ENCODE measurements around the gene IRX5.

IRX5 gene

DNA sequence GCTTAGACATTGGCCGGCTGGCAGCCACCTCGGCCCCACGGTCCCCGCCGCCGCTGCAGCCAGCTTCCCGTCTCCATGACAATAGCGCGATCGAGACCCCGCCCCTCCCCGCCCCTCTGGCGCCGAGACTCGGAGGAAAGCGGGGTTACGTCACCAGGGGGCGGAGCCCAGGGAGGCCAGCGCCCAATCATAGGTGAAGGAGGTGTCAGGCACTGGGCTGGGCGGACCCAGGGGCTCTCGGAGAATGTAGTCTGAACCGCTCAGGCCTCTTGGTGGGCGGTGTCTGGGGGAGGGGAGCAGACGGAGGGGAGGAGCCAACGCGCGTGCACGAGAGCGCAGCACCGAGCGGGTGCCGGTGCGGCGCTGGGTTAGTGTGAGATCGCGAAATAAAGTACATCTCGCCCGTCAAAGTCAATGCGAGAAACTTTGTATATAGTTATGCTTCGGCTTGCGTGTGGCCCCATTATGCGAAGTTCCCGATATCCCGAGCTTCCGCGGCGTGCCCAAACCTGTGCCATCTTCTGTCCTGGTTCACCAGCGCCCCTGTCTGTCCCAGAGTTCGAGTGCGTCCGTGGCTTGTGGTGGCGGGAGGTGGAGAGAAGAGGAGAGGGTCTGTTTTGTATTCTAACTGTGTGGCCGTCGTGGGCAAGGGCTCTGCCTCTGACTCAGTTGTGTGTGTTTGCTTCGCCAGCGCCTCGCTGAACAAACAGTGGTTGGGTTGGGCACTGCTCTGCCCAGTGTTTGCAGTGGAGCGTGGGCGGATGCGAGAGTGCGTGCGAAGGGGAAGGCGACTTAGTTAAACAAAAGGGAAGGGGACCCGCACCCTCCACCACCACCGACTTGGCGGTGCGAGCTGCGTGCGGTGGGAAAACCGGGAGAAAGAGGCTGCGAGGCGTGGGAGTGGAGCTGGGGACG lies 1.3 kb upstream of the IRX5 start:
- H3K27me3 ChIP-seq (ENCODE audit: control insufficient read depth in 3 of 3, insufficient read depth in 3 of 3, low read depth in 1 of 3, low read length in 3 of 3): peaks cover 0 to 26% (median 17%) of the 10 kb centered on the region in 3 experiments

DNA sequence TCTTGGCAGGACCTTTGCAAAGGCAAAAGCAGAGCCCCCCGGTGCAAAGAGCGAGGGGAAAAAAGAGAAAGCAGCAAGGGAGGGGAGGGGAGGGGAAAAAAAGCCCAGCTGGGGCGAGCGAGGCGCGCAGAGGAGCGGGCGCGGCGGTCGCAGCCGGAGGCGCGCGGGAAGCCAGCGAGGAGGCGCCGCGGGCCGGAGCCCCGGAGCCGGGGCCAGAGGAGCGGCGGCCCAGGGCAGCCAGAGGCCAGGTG lies 129 bp downstream of the IRX5 start:
- Histone ChIP-seq H3K9ac (ENCODE audit: low read depth, low read length, poor library complexity) (peak overlapping the region; percentile 63), H3K79me1 (ENCODE audit: low read depth, low read length) (peaks cover 2% of the 10 kb centered on the region), H2BK15ac (ENCODE audit: low read length) (no peak overlapping the region), H4K91ac (ENCODE audit: low read depth, low read length, poor library complexity) (no peak overlapping the region), H4K8ac (ENCODE audit: low read depth, low read length) (no peak overlapping the region), H3K4me2 (ENCODE audit: insufficient read depth, low read length, poor library complexity, severe bottlenecking) (peak overlapping the region; percentile 100), H3K23ac (ENCODE audit: low read depth, low read length, poor library complexity) (no peak overlapping the region), H3K4ac (ENCODE audit: low read length) (no peak overlapping the region), H2BK5ac (ENCODE audit: low read length) (no peak overlapping the region), H3K4me3 (ENCODE audit: low read length in 2 of 2) (peak overlapping the region; percentile 86 to 87), H3K9me3 (replicated peaks in 1 of 2; ENCODE audit: control insufficient read depth in 2 of 2, insufficient read depth in 1 of 2, low read depth in 1 of 2, low read length in 2 of 2) (peaks cover 0 to 9% of the 10 kb centered on the region in 2 donors), H2BK120ac (ENCODE audit: low read depth, low read length) (no peak overlapping the region), H2AFZ (ENCODE audit: low read length) (peak overlapping the region; percentile 93), H3K18ac (ENCODE audit: low read length) (peak overlapping the region; percentile 96), H2BK12ac (ENCODE audit: low read length) (no peak overlapping the region), H2AK5ac (ENCODE audit: low read depth, low read length) (no peak overlapping the region), H3K27me3 (ENCODE audit: control insufficient read depth in 3 of 3, insufficient read depth in 3 of 3, low read depth in 1 of 3, low read length in 3 of 3) (peaks cover 0 to 39% (median 19%) of the 10 kb centered on the region in 3 experiments), H3K27ac (replicated peaks; ENCODE audit: low read length) (peak overlapping the region; percentile 30), H3K4me1 (ENCODE audit: control insufficient read depth in 2 of 2, insufficient read depth in 1 of 2, low read depth in 1 of 2, low read length in 2 of 2) (peaks cover 16 to 19% of the 10 kb centered on the region in 2 donors), H3K36me3 (replicated peaks in 1 of 2; ENCODE audit: control insufficient read depth in 2 of 2, insufficient read depth in 2 of 2, low read length in 2 of 2) (peaks cover 0 to 34% of the 10 kb centered on the region in 2 donors), H3K14ac (ENCODE audit: low read length) (no peak overlapping the region)
- no peak for DNase-seq (ENCODE audit: low spot score)
- WGBS, 2 donors (ENCODE audit: extremely low coverage in 2 of 2, insufficient read length in 2 of 2, insufficient replicate concordance in 1 of 2): no CpG with 5 or more reads among the region's 24 CpGs

More for the DNA sequence above, 1.3 kb upstream of the IRX5 start:
- peak overlapping the region; percentile 64 for H3K9ac ChIP-seq (ENCODE audit: low read depth, low read length, poor library complexity)
- peak; percentile 100 for DNase-seq (ENCODE audit: low spot score)
- H2BK120ac ChIP-seq (ENCODE audit: low read depth, low read length): no peak overlapping the region
- peaks cover 0 to 20% of the 10 kb centered on the region in 2 donors for H3K36me3 ChIP-seq (replicated peaks in 1 of 2; ENCODE audit: control insufficient read depth in 2 of 2, insufficient read depth in 2 of 2, low read length in 2 of 2)
- H3K79me1 ChIP-seq (ENCODE audit: low read depth, low read length): peaks cover 2% of the 10 kb centered on the region
- H3K4me2 ChIP-seq (ENCODE audit: insufficient read depth, low read length, poor library complexity, severe bottlenecking): peak overlapping the region; percentile 99
- peak overlapping the region; percentile 47 for H2BK12ac ChIP-seq (ENCODE audit: low read length)
- peak overlapping the region; percentile 93 for H2AFZ ChIP-seq (ENCODE audit: low read length)
- H3K27ac ChIP-seq (replicated peaks; ENCODE audit: low read length): peak overlapping the region; percentile 91
- H4K91ac ChIP-seq (ENCODE audit: low read depth, low read length, poor library complexity): no peak overlapping the region
- no peak overlapping the region for H2AK5ac ChIP-seq (ENCODE audit: low read depth, low read length)
- peak overlapping the region; percentile 96 for H2BK15ac ChIP-seq (ENCODE audit: low read length)
- peak overlapping the region; percentile 89 for H3K18ac ChIP-seq (ENCODE audit: low read length)
- no peak overlapping the region for H4K8ac ChIP-seq (ENCODE audit: low read depth, low read length)
- peak overlapping the region; percentile 86 to 98 for H3K4me3 ChIP-seq (ENCODE audit: low read length in 2 of 2)
- H3K4me1 ChIP-seq (ENCODE audit: control insufficient read depth in 2 of 2, insufficient read depth in 1 of 2, low read depth in 1 of 2, low read length in 2 of 2): peaks cover 15 to 16% of the 10 kb centered on the region in 2 donors
- H3K23ac ChIP-seq (ENCODE audit: low read depth, low read length, poor library complexity): peak overlapping the region; percentile 75
- peak overlapping the region; percentile 97 for H2BK5ac ChIP-seq (ENCODE audit: low read length)
- no CpG with 5 or more reads among the region's 73 CpGs for WGBS, 2 donors (ENCODE audit: extremely low coverage in 2 of 2, insufficient read length in 2 of 2, insufficient replicate concordance in 1 of 2)
- peaks cover 0 to 5% of the 10 kb centered on the region in 2 donors for H3K9me3 ChIP-seq (replicated peaks in 1 of 2; ENCODE audit: control insufficient read depth in 2 of 2, insufficient read depth in 1 of 2, low read depth in 1 of 2, low read length in 2 of 2)
- peak overlapping the region; percentile 25 for H3K14ac ChIP-seq (ENCODE audit: low read length)
- H3K4ac ChIP-seq (ENCODE audit: low read length): peak overlapping the region; percentile 17

DNA sequence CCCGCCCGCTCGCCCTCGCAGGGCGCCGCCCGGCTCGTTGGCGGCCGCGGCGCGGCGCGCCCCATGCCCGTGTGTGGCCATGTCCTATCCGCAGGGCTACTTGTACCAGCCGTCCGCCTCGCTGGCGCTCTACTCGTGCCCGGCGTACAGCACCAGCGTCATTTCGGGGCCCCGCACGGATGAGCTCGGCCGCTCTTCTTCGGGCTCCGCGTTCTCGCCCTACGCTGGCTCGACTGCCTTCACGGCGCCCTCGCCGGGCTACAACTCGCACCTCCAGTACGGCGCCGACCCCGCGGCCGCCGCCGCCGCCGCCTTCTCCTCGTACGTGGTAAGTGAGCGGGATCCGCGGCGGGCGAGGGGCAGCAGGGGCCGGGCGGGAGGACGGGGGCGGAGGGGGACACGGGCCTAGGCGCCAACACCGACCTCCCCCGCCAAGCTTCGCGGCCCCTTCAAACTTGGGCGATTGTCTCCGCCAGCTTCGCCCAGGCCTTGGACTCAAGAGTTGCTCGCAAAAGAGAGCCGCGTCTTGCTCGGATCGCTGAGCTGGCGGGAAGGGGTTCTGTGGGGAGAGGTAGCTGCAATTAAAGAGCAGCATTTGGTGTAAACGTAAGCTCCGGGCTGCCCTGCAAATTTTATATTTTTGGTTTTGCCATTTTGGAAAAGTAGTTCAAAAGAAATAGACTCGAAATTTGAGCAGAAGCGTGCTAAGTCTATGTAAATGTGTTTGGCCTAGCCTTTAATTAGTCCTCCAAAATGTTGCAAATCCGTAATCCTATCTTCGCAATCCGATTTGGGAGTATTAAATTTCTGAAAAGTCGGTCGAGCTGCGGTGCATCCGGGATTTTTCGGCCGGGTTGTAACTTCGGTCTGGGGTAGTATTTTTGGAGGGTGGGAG lies 702 bp downstream of the IRX5 start:
- Histone ChIP-seq H3K4me2 (ENCODE audit: insufficient read depth, low read length, poor library complexity, severe bottlenecking) (peak overlapping the region; percentile 100), H2BK12ac (ENCODE audit: low read length) (no peak overlapping the region), H2AFZ (ENCODE audit: low read length) (peak overlapping the region; percentile 93), H4K8ac (ENCODE audit: low read depth, low read length) (no peak overlapping the region), H3K14ac (ENCODE audit: low read length) (peak overlapping the region; percentile 17), H3K18ac (ENCODE audit: low read length) (peak overlapping the region; percentile 96), H3K4me3 (ENCODE audit: low read length in 2 of 2) (peak overlapping the region; percentile 86 to 87), H3K36me3 (replicated peaks in 1 of 2; ENCODE audit: control insufficient read depth in 2 of 2, insufficient read depth in 2 of 2, low read length in 2 of 2) (peaks cover 0 to 39% of the 10 kb centered on the region in 2 donors), H2BK120ac (ENCODE audit: low read depth, low read length) (peak overlapping the region; percentile 41), H4K91ac (ENCODE audit: low read depth, low read length, poor library complexity) (no peak overlapping the region), H3K23ac (ENCODE audit: low read depth, low read length, poor library complexity) (no peak overlapping the region), H3K79me1 (ENCODE audit: low read depth, low read length) (peaks cover 2% of the 10 kb centered on the region), H3K9me3 (replicated peaks in 1 of 2; ENCODE audit: control insufficient read depth in 2 of 2, insufficient read depth in 1 of 2, low read depth in 1 of 2, low read length in 2 of 2) (peaks cover 0 to 9% of the 10 kb centered on the region in 2 donors), H3K4me1 (ENCODE audit: control insufficient read depth in 2 of 2, insufficient read depth in 1 of 2, low read depth in 1 of 2, low read length in 2 of 2) (peaks cover 16 to 19% of the 10 kb centered on the region in 2 donors), H2BK5ac (ENCODE audit: low read length) (no peak overlapping the region), H3K9ac (ENCODE audit: low read depth, low read length, poor library complexity) (peak overlapping the region; percentile 63), H3K4ac (ENCODE audit: low read length) (no peak overlapping the region), H3K27me3 (ENCODE audit: control insufficient read depth in 3 of 3, insufficient read depth in 3 of 3, low read depth in 1 of 3, low read length in 3 of 3) (peaks cover 0 to 45% (median 19%) of the 10 kb centered on the region in 3 experiments), H2BK15ac (ENCODE audit: low read length) (peak overlapping the region; percentile 58), H2AK5ac (ENCODE audit: low read depth, low read length) (no peak overlapping the region), H3K27ac (replicated peaks; ENCODE audit: low read length) (peak overlapping the region; percentile 30)
- no CpG with 5 or more reads among the region's 91 CpGs for WGBS, 2 donors (ENCODE audit: extremely low coverage in 2 of 2, insufficient read length in 2 of 2, insufficient replicate concordance in 1 of 2)
- DNase-seq (ENCODE audit: low spot score): peak; percentile 21
